Thoracic aorta (tissue), 2 donors: ENCODE measurements around the gene MKNK1. TPM values are rescaled to one million over a fixed set of nuclear protein-coding genes. Genes with fewer than 3 reads are reported as not detected.

Experiments used
- ATAC-seq: fragments of 150-250 bp; one replicate; pipeline ENCODE4 v1.8.0; 2017; ENCODE audit warnings: low read depth; ENCODE audit not compliant: insufficient number of reproducible peaks, low FRiP score
- DNase-seq: peaks from one replicate; pipeline ENCODE4 v3.0.0-alpha.2; 2020; ENCODE audit warnings: low spot score
- H3K27ac ChIP-seq, 2 donors: fragments of 200-600 bp; sonication (generic); 1 replicate in 1 of 2; 2 replicates in 1 of 2; pipeline ENCODE4 v1.5.1; 2016; ENCODE audit warnings: mild to moderate bottlenecking in 2 of 2, moderate library complexity in 2 of 2
- H3K27me3 ChIP-seq: fragments of 200-600 bp; sonication (generic); replicated peaks from 2 replicates; pipeline ENCODE4 v1.6.0; 2016; ENCODE audit warnings: mild to moderate bottlenecking; ENCODE audit not compliant: insufficient read depth
- H3K36me3 ChIP-seq: fragments of 200-600 bp; sonication (generic); one replicate; pipeline ENCODE4 v1.5.1; 2016
- H3K4me1 ChIP-seq, 2 donors: fragments of 200-600 bp; sonication (generic); 1 replicate in 1 of 2; 2 replicates in 1 of 2; pipeline versions ENCODE4 v1.5.1 to v1.6.0; 2016; ENCODE audit warnings: low read depth in 2 of 2, mild to moderate bottlenecking in 1 of 2; ENCODE audit not compliant: control insufficient read depth in 1 of 2
- H3K4me3 ChIP-seq: fragments of 200-600 bp; sonication (generic); 2 replicates; pipeline ENCODE4 v1.5.1; 2016; ENCODE audit warnings: mild to moderate bottlenecking
- H3K9me3 ChIP-seq: fragments of 200-600 bp; sonication (generic); 2 replicates; pipeline ENCODE4 v1.5.1; 2016
- total RNA-seq, 2 donors: library from RNA; depleted of rRNA; stranded (reverse); fragments of >200 nt; gene quantifications; one replicate each; pipeline versions ENCODE4 v1.1.0 to v1.2.3, GENCODE V29; 2016
- TF ChIP-seq, protein P1 (sequence below): fragments of 200-600 bp; sonication (generic); IDR thresholded peaks from one replicate; pipeline ENCODE4 v1.5.1; 2019; ENCODE audit warnings: antibody characterized with exemption

Gene MKNK1
- total RNA-seq, 2 donors from 2014 or later = 95.9 to 118 TPM

- DNase-seq (no peak), ATAC-seq (no peak)
- Histone ChIP-seq H3K4me1 (peaks cover 0 to 6% of the 10 kb centered on the region in 2 donors), H3K36me3 (peaks cover 70% of the 10 kb centered on the region), H3K27ac (no peak overlapping the region), H3K4me3 (no peak overlapping the region), H3K9me3 (no peaks in the 10 kb centered on the region), H3K27me3 (no peaks in the 10 kb centered on the region)
- TF ChIP-seq, protein P1, sequence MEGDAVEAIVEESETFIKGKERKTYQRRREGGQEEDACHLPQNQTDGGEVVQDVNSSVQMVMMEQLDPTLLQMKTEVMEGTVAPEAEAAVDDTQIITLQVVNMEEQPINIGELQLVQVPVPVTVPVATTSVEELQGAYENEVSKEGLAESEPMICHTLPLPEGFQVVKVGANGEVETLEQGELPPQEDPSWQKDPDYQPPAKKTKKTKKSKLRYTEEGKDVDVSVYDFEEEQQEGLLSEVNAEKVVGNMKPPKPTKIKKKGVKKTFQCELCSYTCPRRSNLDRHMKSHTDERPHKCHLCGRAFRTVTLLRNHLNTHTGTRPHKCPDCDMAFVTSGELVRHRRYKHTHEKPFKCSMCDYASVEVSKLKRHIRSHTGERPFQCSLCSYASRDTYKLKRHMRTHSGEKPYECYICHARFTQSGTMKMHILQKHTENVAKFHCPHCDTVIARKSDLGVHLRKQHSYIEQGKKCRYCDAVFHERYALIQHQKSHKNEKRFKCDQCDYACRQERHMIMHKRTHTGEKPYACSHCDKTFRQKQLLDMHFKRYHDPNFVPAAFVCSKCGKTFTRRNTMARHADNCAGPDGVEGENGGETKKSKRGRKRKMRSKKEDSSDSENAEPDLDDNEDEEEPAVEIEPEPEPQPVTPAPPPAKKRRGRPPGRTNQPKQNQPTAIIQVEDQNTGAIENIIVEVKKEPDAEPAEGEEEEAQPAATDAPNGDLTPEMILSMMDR = no peak
Measured at GRCh38 chr1:46585312-46585938, 18.6 kb downstream of the MKNK1 start.

DNA sequence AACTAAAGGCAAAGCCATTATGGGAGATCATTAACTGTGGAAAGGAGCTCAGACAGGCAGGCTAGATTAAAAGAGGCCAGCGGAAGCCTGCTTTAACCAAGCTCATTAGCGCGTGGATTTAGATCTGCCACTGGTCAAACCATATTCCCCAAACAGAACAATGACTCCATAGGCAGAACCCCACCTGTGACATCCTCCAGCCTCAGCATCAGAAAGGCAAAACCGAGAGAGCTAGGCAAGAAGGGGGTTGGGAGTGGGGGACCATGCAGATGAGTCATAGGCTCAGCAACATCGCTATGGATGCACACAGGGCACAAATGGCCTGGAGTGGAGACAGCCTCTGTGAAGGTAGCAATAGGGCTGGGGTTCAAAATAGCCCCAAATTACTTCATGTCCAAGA, 20.6 kb downstream of the MKNK1 start:
- TF ChIP-seq, protein P1 = no peak
- H3K4me3 ChIP-seq = no peak overlapping the region
- no peak for DNase-seq
- no peak for ATAC-seq
- no peaks in the 10 kb centered on the region for H3K27me3 ChIP-seq
- peaks cover 0 to 6% of the 10 kb centered on the region in 2 donors for H3K4me1 ChIP-seq
- H3K36me3 ChIP-seq = peaks cover 71% of the 10 kb centered on the region
- H3K9me3 ChIP-seq = no peaks in the 10 kb centered on the region
- no peak overlapping the region for H3K27ac ChIP-seq

DNA sequence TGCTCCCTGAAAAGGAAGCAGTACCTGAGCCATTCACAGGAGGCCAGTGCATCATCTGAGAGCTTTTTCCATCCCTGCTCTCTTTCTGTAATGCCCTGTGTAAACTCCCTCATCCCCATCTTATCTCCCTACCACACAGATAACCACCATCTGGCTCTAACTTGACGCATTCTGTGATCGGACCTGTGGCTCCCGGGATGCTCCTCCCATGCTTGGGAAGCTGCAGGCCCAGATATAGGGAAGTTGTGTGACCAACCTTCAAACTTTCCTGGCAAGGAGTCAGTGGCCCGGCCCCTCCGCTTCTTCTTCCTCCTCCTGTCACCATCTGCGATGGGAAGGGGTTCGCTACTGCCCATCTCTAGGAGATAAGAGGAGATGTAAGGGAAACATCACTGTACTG, 21.1 kb downstream of the MKNK1 start:
- DNase-seq = no peak
- Histone ChIP-seq H3K9me3 (no peaks in the 10 kb centered on the region), H3K27me3 (no peaks in the 10 kb centered on the region), H3K4me3 (no peak overlapping the region), H3K27ac (no peak overlapping the region), H3K36me3 (peaks cover 74% of the 10 kb centered on the region), H3K4me1 (peaks cover 0 to 6% of the 10 kb centered on the region in 2 donors)
- no peak for ATAC-seq
- TF ChIP-seq, protein P1 = no peak

GRCh38 chr1:46581681-46582455, 22.2 kb downstream of the MKNK1 start:
- Histone ChIP-seq H3K27me3 (no peaks in the 10 kb centered on the region), H3K4me3 (no peak overlapping the region), H3K36me3 (peaks cover 75% of the 10 kb centered on the region), H3K4me1 (peaks cover 0 to 6% of the 10 kb centered on the region in 2 donors), H3K27ac (no peak overlapping the region), H3K9me3 (no peaks in the 10 kb centered on the region)
- TF ChIP-seq, protein P1 = no peak
- DNase-seq = no peak
- no peak for ATAC-seq

DNA sequence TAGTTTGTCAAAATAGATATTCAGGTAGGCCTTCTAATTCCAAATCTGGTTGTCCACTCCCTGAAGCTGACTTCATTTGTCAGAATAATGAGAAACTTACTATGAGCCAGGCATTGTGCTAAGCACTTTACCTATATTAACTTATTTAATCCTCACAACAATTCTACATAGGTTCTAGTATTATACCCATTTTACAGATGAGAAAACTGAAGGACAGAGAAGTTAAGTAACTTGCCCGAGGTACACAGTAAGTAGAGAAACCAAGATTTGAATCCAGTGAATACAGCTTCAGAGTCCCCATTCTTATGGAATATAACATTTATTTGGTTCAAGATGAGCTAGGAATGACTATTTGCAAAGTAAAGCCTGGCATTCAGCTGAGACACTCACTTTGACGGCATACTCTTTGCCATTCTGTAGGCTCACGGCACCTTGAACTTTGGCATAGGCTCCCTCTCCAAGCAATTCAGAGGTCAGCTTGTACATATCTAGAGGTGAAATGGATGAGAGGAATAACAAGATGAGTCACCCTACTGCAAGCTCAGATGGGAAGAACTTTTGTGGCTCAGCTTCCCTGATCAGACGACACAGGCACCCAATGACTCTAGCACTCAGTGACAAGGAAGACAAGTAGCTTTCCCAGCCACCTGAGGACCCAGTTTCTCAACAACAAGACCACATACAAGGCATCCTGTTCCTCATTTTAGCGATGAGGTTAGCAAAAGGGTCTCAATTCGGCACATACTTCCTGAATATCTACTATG, 23.7 kb downstream of the MKNK1 start:
- no peak overlapping the region for H3K4me3 ChIP-seq
- DNase-seq (no peak), ATAC-seq (no peak)
- TF ChIP-seq, protein P1 = no peak
- no peaks in the 10 kb centered on the region for H3K27me3 ChIP-seq
- H3K9me3 ChIP-seq = no peaks in the 10 kb centered on the region
- H3K4me1 ChIP-seq = no peaks in the 10 kb centered on the region
- peaks cover 74% of the 10 kb centered on the region for H3K36me3 ChIP-seq
- H3K27ac ChIP-seq = no peak overlapping the region
